Ascending aorta (tissue), 2 donors: Measurements from ENCODE around the gene GLB1L3. TPM values are rescaled to one million over a fixed set of nuclear protein-coding genes. Genes with fewer than 3 reads are reported as not detected.

Experiments
- DNase-seq, 2 donors: peaks; one replicate each; pipeline ENCODE4 v3.0.0-alpha.2; 2019; ENCODE audit warnings: low spot score in 2 of 2
- H3K27ac ChIP-seq, 2 donors: fragments of 200-600 bp; sonication (generic); one replicate each; pipeline ENCODE4 v1.5.1; 2016 to 2017; ENCODE audit warnings: mild to moderate bottlenecking in 1 of 2
- H3K27me3 ChIP-seq: fragments of 200-600 bp; sonication (generic); one replicate; pipeline ENCODE4 v1.5.1; 2017
- H3K36me3 ChIP-seq, 2 donors: fragments of 200-600 bp; sonication (generic); one replicate each; pipeline ENCODE4 v1.5.1; 2016
- H3K4me1 ChIP-seq, 2 donors: fragments of 200-600 bp; sonication (generic); one replicate each; pipeline ENCODE4 v1.5.1; 2016 to 2017; ENCODE audit warnings: mild to moderate bottlenecking in 1 of 2
- H3K4me3 ChIP-seq, 2 donors: fragments of 200-600 bp; sonication (generic); one replicate each; pipeline ENCODE4 v1.5.1; 2016 to 2017; ENCODE audit warnings: mild to moderate bottlenecking in 1 of 2
- H3K9me3 ChIP-seq, 2 donors: fragments of 200-600 bp; sonication (generic); one replicate each; pipeline ENCODE4 v1.5.1; 2016
- intact Hi-C: fragments of 100-400 bp; cut with DNase I; formaldehyde crosslinking; loops from one replicate; pipeline ENCODE4 v1.15.1; 2023
- total RNA-seq: library from RNA; depleted of rRNA; stranded (reverse); fragments of >200 nt; gene quantifications from one replicate; pipeline ENCODE4 v1.1.0, GENCODE V29; 2016
- TF ChIP-seq, protein P1 (sequence below), 3 experiments: fragments of 200-600 bp in 2 of 3; fragments of 450-650 bp in 1 of 3; sonication (generic) in 2 of 3; IDR thresholded peaks; one replicate each; pipeline ENCODE4 v1.5.1; 2016 to 2019; ENCODE audit warnings: antibody characterized with exemption in 3 of 3, mild to moderate bottlenecking in 1 of 3, moderate library complexity in 1 of 3

GLB1L3 gene
- total RNA-seq, 1 donor from 2014 or later = not detected

DNA sequence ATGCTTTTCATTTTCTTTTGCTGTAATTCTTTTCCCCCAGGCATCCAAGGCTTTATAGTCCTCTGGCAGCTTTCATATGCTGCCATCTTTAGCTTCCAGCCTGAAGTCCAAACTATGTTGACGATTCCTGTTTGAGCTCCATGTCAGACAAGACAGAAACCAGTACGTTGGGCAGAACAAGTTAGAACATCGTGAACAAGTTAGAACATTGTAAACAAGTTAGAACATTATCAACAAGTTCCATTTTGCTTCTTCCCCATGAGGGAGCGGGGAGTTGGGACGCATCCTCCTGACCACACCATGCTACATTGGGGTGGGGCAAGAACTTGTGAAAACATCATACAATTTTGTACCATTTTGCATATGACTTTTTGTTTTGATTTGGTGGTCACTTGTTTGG, 79.5 kb downstream of the GLB1L3 start:
- DNase-seq = no peak
- intact Hi-C loops = no loop called here
- no peaks in the 10 kb centered on the region for H3K4me1 ChIP-seq
- H3K9me3 ChIP-seq = no peaks in the 10 kb centered on the region
- no peak overlapping the region for H3K4me3 ChIP-seq
- no peaks in the 10 kb centered on the region for H3K36me3 ChIP-seq
- H3K27me3 ChIP-seq = no peaks in the 10 kb centered on the region
- TF ChIP-seq, protein P1, sequence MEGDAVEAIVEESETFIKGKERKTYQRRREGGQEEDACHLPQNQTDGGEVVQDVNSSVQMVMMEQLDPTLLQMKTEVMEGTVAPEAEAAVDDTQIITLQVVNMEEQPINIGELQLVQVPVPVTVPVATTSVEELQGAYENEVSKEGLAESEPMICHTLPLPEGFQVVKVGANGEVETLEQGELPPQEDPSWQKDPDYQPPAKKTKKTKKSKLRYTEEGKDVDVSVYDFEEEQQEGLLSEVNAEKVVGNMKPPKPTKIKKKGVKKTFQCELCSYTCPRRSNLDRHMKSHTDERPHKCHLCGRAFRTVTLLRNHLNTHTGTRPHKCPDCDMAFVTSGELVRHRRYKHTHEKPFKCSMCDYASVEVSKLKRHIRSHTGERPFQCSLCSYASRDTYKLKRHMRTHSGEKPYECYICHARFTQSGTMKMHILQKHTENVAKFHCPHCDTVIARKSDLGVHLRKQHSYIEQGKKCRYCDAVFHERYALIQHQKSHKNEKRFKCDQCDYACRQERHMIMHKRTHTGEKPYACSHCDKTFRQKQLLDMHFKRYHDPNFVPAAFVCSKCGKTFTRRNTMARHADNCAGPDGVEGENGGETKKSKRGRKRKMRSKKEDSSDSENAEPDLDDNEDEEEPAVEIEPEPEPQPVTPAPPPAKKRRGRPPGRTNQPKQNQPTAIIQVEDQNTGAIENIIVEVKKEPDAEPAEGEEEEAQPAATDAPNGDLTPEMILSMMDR (IDR thresholded peaks at IDR 0.05) = no peak
- H3K27ac ChIP-seq = no peak overlapping the region

DNA sequence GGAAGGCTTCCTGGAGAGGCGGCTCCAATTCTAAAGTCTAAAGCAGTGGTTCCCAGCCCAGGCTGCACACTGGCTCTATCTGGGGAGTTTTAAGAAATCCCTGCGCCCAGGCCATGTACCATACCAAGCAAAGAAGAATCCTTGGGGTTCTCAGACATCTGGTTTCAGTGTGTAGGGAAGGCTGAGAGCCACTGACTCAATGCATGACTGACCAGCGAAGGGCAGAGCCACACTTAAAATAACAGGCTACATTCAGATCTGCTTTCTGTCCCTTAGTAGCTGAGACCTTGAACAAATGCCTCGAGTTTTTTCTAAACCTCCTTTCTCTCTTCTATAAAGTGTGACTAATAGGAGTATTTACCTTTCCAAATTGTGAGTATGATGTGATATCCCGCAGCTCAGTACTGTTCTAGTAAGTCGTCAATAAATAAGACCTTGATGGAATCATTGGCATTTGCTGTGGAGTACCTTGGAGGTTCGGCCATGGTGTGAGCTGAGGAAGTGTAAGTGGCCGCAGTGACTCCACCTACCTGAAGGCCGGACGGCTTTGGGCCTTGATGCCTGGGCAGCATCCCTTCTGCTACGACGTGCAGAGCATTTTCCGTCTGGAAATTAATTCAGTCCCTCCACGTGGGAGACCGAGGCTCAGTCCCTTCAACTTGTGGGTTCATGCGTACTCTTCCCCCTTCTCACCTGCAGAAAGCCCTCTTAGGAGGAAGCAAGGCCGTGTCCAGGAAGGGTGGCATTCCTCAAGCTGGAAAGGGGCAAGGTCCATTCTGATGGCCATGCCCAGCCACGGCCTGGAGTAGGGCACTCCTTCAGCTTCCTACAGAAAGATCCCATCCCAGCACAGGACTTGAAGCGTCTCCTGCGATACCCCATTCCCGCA, 80.7 kb downstream of the GLB1L3 start:
- Histone ChIP-seq H3K27ac (no peak overlapping the region), H3K4me3 (no peak overlapping the region), H3K4me1 (no peaks in the 10 kb centered on the region), H3K27me3 (no peaks in the 10 kb centered on the region), H3K9me3 (no peaks in the 10 kb centered on the region), H3K36me3 (no peaks in the 10 kb centered on the region)
- DNase-seq = no peak
- TF ChIP-seq, protein P1 (IDR thresholded peaks at IDR 0.05) = no peak
- intact Hi-C loops = no loop called here

DNA sequence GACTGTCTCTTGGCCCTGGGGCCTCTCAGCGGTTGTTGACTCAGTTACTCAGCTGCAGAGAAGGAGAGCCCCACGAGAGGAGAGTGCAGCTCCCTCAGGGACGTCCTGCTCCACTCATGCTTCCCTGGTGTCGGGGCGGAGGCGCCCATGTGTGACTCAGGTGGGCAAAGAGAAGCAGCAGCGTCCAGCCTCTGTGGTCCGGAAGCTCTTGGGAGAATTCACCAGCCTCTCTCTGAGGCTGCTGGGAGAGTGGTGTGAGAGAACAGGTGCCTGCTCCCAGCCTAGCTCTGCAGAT, 81.3 kb downstream of the GLB1L3 start:
- Histone ChIP-seq H3K4me1 (no peaks in the 10 kb centered on the region), H3K4me3 (no peak overlapping the region), H3K27ac (no peak overlapping the region), H3K27me3 (no peaks in the 10 kb centered on the region), H3K9me3 (no peaks in the 10 kb centered on the region), H3K36me3 (no peaks in the 10 kb centered on the region)
- DNase-seq = no peak
- TF ChIP-seq, protein P1 (IDR thresholded peaks at IDR 0.05) = no peak
- intact Hi-C loops = no loop called here

DNA sequence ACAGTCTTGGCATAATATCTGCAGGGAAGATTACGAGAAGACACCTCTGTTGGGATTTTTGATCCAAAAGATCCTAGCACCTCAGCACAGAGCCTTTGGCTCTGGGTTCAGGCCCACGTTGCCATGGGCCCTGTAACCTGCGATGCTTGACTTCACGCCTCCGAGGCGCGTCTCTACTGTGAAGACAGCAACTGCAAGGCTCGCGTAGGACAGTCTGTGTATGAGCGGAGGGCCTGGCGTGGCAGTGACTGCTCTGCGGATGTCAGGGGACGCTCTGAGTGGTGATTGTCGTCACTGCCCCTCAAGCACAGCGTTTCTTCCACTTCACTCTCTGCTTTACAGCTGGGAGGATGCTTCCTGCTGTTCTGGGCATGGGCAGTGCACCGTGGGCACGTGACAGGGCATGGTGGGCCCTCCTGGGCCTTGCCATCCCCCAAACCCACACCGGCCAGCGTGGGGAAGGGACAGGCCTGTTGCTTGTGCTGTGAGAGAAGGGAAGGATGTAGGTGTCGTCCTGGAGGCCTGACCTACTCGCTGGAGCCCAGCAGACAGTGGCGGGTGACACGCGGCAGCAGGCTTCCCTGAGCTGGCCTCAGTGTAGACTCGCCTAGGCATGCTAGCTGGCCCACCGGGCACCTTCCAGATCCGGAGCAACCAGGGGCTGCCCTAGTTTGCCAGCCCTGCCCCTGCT, 82.1 kb downstream of the GLB1L3 start:
- H3K27me3 ChIP-seq = no peaks in the 10 kb centered on the region
- H3K36me3 ChIP-seq = no peaks in the 10 kb centered on the region
- TF ChIP-seq, protein P1 (IDR thresholded peaks at IDR 0.05) = no peak
- no peak overlapping the region for H3K27ac ChIP-seq
- no peak for DNase-seq
- intact Hi-C loops = no loop called here
- no peak overlapping the region for H3K4me3 ChIP-seq
- no peaks in the 10 kb centered on the region for H3K4me1 ChIP-seq
- H3K9me3 ChIP-seq = no peaks in the 10 kb centered on the region

DNA sequence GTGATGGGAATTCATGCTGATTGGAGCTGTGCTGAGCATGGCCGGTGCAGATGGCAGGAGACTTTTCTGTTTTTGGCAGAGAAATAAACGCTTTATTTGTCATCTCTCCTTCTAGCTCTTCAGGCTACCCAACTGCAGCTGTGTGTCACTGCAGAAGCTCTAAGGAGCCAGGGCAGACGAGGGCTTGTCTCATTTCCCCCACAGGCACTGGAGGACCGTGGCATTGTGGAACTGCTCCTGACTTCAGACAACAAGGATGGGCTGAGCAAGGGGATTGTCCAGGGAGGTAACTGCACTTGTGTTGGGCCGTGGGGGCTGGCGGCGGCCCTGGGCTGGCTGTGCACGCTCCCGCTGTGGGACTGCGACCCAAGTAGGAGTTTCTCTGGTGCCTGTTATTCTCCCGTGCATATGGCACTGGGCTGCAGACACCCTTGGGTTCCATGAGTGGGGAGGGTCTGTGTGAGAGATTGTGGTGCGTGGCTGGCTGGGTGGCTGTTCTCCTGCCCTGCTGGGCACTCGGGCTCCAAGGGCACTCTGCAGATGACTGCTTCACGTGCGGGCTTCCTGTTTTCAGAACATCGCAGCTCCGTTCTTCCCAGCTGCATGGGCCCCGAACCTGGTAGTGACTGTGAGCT, 82.8 kb downstream of the GLB1L3 start:
- H3K36me3 ChIP-seq = no peaks in the 10 kb centered on the region
- H3K4me3 ChIP-seq = no peak overlapping the region
- no peak overlapping the region for H3K27ac ChIP-seq
- intact Hi-C loops = no loop called here
- TF ChIP-seq, protein P1 (IDR thresholded peaks at IDR 0.05) = no peak
- DNase-seq = no peak
- H3K9me3 ChIP-seq = no peaks in the 10 kb centered on the region
- no peaks in the 10 kb centered on the region for H3K4me1 ChIP-seq
- H3K27me3 ChIP-seq = no peaks in the 10 kb centered on the region
